Measurements from ENCODE around the gene FRAT2. TPM values are rescaled to one million over a fixed set of nuclear protein-coding genes. Genes with fewer than 3 reads are reported as not detected.

The FRAT2 gene
- total and polyA plus RNA-seq, 10 of the 15 experiments (the other 5 are each of a cell fraction or from before 2014, with no cell fraction given), result 0.69 to 5.9 (median 3.8) TPM

DNA sequence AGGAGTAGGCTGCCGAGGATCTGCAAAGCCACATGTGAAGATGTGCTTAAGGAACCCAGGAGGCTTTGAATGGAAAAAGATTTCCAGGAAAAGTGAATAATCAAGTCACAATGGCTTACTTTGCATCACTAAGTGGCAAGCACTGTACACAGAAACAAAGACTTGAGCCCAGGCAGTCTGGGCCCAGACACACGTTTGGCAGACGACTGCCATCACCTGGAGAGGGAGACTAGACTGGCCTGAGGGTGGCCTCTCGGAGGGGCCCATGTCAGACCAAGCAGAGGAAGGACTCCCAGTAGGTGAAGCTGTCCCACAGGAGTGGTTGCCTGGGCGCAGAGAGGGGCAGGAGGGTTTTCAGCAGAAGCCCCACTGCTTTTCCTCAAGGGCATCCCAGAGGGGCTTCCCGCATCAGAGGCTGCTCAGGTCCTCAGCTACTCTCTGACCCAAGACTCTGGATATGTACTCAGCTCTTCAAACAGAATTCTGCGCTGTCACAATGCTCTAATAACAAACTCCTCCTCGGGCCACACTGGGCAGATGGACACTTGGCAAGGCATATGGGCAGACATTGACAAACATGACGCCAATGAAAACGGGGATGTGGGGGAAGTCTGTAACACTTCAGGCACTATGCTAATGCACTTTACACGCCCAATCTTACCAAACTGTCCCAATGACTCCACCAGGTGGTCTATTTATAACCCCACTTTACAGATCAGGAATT is 27.9 kb upstream of the FRAT2 start:
- SMC1A ChIA-PET (ENCODE audit: uncharacterized antibody, unreplicated experiment), result no interaction called here
- TF ChIP-seq BMI1 (IDR thresholded peaks at IDR 0.05; ENCODE audit: borderline replicate concordance), result no peak
- no peak for TF ChIP-seq ZNF207 (IDR thresholded peaks at IDR 0.05; ENCODE audit: borderline replicate concordance)
- no peak for TF ChIP-seq SMC3 (IDR thresholded peaks at IDR 0.05; ENCODE audit: borderline replicate concordance, low read length)
- no peak for TF ChIP-seq REST (IDR thresholded peaks at IDR 0.05; ENCODE audit: low read depth, low read length)
- TF ChIP-seq HDGF (IDR thresholded peaks at IDR 0.05), result no peak
- TF ChIP-seq, protein P1, sequence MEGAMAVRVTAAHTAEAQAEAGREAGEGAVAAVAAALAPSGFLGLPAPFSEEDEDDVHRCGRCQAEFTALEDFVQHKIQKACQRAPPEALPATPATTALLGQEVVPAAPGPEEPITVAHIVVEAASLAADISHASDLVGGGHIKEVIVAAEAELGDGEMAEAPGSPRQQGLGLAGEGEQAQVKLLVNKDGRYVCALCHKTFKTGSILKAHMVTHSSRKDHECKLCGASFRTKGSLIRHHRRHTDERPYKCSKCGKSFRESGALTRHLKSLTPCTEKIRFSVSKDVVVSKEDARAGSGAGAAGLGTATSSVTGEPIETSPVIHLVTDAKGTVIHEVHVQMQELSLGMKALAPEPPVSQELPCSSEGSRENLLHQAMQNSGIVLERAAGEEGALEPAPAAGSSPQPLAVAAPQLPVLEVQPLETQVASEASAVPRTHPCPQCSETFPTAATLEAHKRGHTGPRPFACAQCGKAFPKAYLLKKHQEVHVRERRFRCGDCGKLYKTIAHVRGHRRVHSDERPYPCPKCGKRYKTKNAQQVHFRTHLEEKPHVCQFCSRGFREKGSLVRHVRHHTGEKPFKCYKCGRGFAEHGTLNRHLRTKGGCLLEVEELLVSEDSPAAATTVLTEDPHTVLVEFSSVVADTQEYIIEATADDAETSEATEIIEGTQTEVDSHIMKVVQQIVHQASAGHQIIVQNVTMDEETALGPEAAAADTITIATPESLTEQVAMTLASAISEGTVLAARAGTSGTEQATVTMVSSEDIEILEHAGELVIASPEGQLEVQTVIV (IDR thresholded peaks at IDR 0.05; ENCODE audit: borderline replicate concordance, partially characterized antibody), result no peak
- TF ChIP-seq NFXL1 (IDR thresholded peaks at IDR 0.05; ENCODE audit: borderline replicate concordance), result no peak
- TF ChIP-seq KLF5 (IDR thresholded peaks at IDR 0.05; ENCODE audit: partially characterized antibody), result no peak
- TF ChIP-seq IKZF1 (conservative IDR thresholded peaks at IDR 0.05), result no peak
- peaks cover 4 to 21% of the 10 kb centered on the region in 2 experiments; a peak in 3 of 4 replicates for H3K36me3 ChIP-seq (ENCODE audit: control insufficient read depth in 2 of 2, insufficient read depth in 2 of 2, low read length in 1 of 2)
- H3K4me2 ChIP-seq (ENCODE audit: control insufficient read depth, insufficient read depth), result no peak overlapping the region
- H3K9me3 ChIP-seq (replicated peaks; ENCODE audit: control insufficient read depth, insufficient read depth, low read length), result no peaks in the 10 kb centered on the region
- intact Hi-C loops (cut with micrococcal nuclease; ENCODE audit: unreplicated experiment) (no loop called here), in situ Hi-C loops (cut with MboI) (no loop called here)
- ATAC-seq, result no peak
- no peak overlapping the region for H3K9ac ChIP-seq (ENCODE audit: control insufficient read depth, insufficient read depth, low read length)
- FAIRE-seq, result no peak
- no peaks in the 10 kb centered on the region for H3K79me2 ChIP-seq (ENCODE audit: control insufficient read depth, insufficient read depth, low read length)
- WGBS (ENCODE audit: insufficient coverage, insufficient replicate concordance, low lambda C conversion rate, missing lambda C conversion rate), result 80% methylated on average over 11 of the region's 11 CpGs
- RAD21 ChIA-PET (ENCODE audit: unreplicated experiment), result no interaction called here
- no peak overlapping the region for H2AFZ ChIP-seq (ENCODE audit: control insufficient read depth, low read depth, low read length)
- no TSS peak for BruUV-seq (replicated peaks)
- no peaks in the 10 kb centered on the region for H4K20me1 ChIP-seq (ENCODE audit: control insufficient read depth, insufficient read depth)
- no peaks in the 10 kb centered on the region; the same call in 1 of the 2 replicates for H3K4me1 ChIP-seq (ENCODE audit: control insufficient read depth, insufficient read depth, low read length)
- no peak for DNase-seq (ENCODE audit: low read depth, low spot score)
- CTCF ChIA-PET, result no interaction called here
- no peak overlapping the region for H3K27ac ChIP-seq (ENCODE audit: control insufficient read depth, insufficient read depth)
- H3K4me3 ChIP-seq, result no peak overlapping the region
- POLR2A ChIA-PET, result no interaction called here
- H3K27me3 ChIP-seq (replicated peaks in 1 of 2; ENCODE audit: control insufficient read depth in 2 of 2, insufficient read depth in 2 of 2, low read length in 1 of 2), result no peaks in the 10 kb centered on the region
